ENCODE results near the gene RAB24. TPM values are rescaled to one million over a fixed set of nuclear protein-coding genes. Genes with fewer than 3 reads are reported as not detected.

Gene RAB24
- total RNA-seq, 1 donor from 2014 or later: 36.7 TPM

GRCh38 chr5:177253252-177253651, 50.3 kb downstream of the RAB24 start:
- no peak overlapping the region for H3K27ac Mint-ChIP-seq (ENCODE audit: unreplicated experiment)
- no peak for DNase-seq (ENCODE audit: low spot score)

More at GRCh38 chr5:177253252-177253651, 50.3 kb downstream of the RAB24 start:
- H3K27me3 Mint-ChIP-seq (ENCODE audit: low read depth): no peaks in the 10 kb centered on the region
- no peak overlapping the region for H3K4me3 Mint-ChIP-seq (ENCODE audit: unreplicated experiment)
- H3K36me3 Mint-ChIP-seq (ENCODE audit: low read depth): peaks cover 19% of the 10 kb centered on the region
- TF ChIP-seq CTCF (IDR thresholded peaks at IDR 0.05): no peak
- no peaks in the 10 kb centered on the region for H3K9me3 Mint-ChIP-seq (ENCODE audit: low read depth)
- H3K4me1 Mint-ChIP-seq (ENCODE audit: low read depth): peaks cover 12% of the 10 kb centered on the region

Other genes starting within 250 kb of the RAB24 start
- 0.27 to 1.9 TPM (median 1.1 TPM) in 3 replicates for gene FGFR4, start 216.8 kb downstream of the RAB24 start, total RNA-seq
- gene NSD1, start 169.9 kb downstream of the RAB24 start, total RNA-seq: 64.0 to 77.0 TPM (median 67.3 TPM) in 3 replicates
- 102 to 119 TPM (median 109 TPM) in 3 replicates for gene PRELID1, start 80 bp upstream of the RAB24 start, total RNA-seq
- 6.5 to 9.4 TPM (median 8.4 TPM) in 3 replicates for gene MXD3, start 8.2 kb upstream of the RAB24 start, total RNA-seq
- 76.6 to 128 TPM (median 83.4 TPM) in 3 replicates for gene LMAN2, start 47.9 kb upstream of the RAB24 start, total RNA-seq
- gene RGS14, start 54.2 kb upstream of the RAB24 start, total RNA-seq: 6.8 to 11.6 TPM (median 10.1 TPM) in 3 replicates
- not detected in 3 replicates for gene SLC34A1, start 80.7 kb upstream of the RAB24 start, total RNA-seq
- gene PFN3, start 96.9 kb upstream of the RAB24 start, total RNA-seq: not detected in 3 replicates
- gene F12, start 105.8 kb upstream of the RAB24 start, total RNA-seq: 0.99 to 2.1 TPM (median 1.8 TPM) in 3 replicates
- gene GRK6, start 123.0 kb upstream of the RAB24 start, total RNA-seq: 19.9 to 26.3 TPM (median 23.8 TPM) in 3 replicates
- 4.8 to 5.5 TPM (median 5.3 TPM) in 3 replicates for gene PRR7, start 143.1 kb upstream of the RAB24 start, total RNA-seq
- gene DBN1, start 169.9 kb upstream of the RAB24 start, total RNA-seq: 207 to 277 TPM (median 274 TPM) in 3 replicates
- gene PDLIM7, start 193.9 kb upstream of the RAB24 start, total RNA-seq: 563 to 633 TPM (median 613 TPM) in 3 replicates
- 4.7 to 7.7 TPM (median 7.5 TPM) in 3 replicates for gene DOK3, start 206.1 kb upstream of the RAB24 start, total RNA-seq
- 77.2 to 79.0 TPM (median 78.6 TPM) in 3 replicates for gene DDX41, start 213.2 kb upstream of the RAB24 start, total RNA-seq

All from chondrocyte (in vitro differentiated cells).